ENCODE data around the gene GALNT10.

Gene GALNT10

DNA sequence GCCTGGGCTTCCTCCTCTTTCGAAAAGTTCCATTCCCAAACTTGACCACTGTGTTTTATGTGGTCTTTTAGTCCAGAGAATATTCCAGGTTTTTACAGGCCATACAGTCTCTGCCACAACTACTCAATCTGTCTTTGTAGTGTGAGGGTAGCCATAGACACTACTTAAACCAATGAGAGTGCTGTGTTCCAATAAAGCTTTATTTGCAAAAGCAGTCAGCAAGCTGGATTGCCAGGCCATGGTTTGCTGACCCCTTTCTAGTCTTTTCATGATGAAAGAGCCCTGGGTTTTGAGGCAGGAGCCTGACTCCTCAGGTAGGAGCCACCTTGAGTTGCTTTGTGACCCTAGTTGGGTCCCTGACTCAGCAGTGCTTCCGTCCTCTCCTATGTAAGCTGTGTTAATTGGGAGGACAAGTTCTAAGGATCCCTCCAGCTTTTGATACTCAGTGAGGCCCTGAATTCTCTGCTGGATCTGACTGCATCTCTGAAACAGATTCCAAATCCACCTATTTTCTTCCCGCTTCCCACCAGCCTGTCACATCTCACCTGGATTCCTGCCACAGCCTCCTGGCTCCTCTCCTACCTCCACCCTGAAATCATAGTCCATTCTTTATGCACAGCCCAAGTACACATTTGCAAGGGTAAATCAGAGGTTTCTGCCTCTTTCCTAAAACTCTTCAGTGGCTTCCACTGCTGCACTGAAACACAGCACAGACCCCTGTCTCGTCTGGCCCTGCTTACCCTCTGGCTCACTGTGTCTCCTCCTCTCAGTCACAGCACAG is 13.5 kb downstream of the GALNT10 start:
- TF ChIP-seq, protein P1, sequence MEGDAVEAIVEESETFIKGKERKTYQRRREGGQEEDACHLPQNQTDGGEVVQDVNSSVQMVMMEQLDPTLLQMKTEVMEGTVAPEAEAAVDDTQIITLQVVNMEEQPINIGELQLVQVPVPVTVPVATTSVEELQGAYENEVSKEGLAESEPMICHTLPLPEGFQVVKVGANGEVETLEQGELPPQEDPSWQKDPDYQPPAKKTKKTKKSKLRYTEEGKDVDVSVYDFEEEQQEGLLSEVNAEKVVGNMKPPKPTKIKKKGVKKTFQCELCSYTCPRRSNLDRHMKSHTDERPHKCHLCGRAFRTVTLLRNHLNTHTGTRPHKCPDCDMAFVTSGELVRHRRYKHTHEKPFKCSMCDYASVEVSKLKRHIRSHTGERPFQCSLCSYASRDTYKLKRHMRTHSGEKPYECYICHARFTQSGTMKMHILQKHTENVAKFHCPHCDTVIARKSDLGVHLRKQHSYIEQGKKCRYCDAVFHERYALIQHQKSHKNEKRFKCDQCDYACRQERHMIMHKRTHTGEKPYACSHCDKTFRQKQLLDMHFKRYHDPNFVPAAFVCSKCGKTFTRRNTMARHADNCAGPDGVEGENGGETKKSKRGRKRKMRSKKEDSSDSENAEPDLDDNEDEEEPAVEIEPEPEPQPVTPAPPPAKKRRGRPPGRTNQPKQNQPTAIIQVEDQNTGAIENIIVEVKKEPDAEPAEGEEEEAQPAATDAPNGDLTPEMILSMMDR (IDR thresholded peaks at IDR 0.05; ENCODE audit: unreplicated experiment in 3 of 3): no peak
- no peak overlapping the region for H3K27ac Mint-ChIP-seq
- no peaks in the 10 kb centered on the region for H3K9me3 Mint-ChIP-seq
- H3K27me3 Mint-ChIP-seq (ENCODE audit: low read depth): peaks cover 10% of the 10 kb centered on the region
- no peak overlapping the region for H3K4me3 Mint-ChIP-seq
- peaks cover 24% of the 10 kb centered on the region for H3K4me1 Mint-ChIP-seq
- H3K36me3 Mint-ChIP-seq (ENCODE audit: low read depth): peaks cover 14% of the 10 kb centered on the region

DNA sequence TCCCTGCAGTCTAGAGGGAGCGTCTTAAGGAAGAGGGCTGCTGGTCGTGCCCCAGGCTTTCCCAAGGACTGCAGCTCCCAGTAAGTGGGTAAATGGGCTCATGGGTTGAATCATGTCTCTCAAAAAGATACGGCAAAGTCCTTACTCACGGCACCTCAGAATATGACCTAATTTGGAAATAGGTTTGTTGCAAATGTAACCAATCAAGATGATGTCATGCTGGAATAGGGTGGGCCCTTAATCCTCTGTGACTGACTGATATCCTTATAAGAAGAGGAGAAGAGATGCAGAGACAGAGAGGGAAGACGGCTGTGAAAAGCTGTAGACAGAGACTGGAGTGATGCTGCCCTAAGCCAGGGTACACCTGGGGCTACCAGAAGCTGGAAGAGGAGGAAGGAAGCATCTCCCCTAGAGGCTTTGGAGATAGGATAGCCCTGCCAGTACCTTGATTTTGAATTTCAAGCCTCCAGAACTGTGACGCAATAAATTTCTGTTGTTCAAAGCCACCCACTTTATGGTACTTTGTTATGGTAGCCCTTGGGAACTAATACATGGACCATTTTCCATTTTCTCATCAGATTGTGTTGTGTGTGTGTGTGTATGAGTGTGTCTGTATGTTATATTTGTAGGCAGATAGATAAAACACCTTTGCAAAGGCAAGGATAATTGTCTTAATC is 15.0 kb downstream of the GALNT10 start:
- peaks cover 10% of the 10 kb centered on the region for H3K27me3 Mint-ChIP-seq (ENCODE audit: low read depth)
- H3K9me3 Mint-ChIP-seq: no peaks in the 10 kb centered on the region
- TF ChIP-seq, protein P1 (IDR thresholded peaks at IDR 0.05; ENCODE audit: unreplicated experiment in 3 of 3): no peak
- peaks cover 13% of the 10 kb centered on the region for H3K4me1 Mint-ChIP-seq
- no peak overlapping the region for H3K4me3 Mint-ChIP-seq
- H3K36me3 Mint-ChIP-seq (ENCODE audit: low read depth): peaks cover 20% of the 10 kb centered on the region
- H3K27ac Mint-ChIP-seq: no peak overlapping the region

DNA sequence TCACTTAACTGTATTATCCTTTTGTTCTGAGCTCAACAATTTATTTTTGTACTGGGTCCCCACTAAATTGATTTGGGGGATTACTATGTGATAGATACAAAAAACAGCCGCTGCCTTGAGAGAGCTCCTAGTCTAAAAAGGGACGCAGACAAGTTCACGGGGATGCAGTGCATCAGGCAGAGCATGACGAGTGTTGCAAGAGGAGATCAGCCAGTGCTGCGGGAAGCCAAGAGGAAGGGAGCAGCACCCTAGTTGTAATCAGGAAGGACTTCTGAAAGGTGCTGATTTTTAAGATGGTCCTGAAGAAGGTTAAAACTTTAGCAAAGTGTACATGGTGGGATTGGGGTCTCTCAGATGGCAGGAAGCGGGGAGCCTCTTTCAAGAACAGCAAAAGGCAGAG is 15.8 kb downstream of the GALNT10 start:
- no peak overlapping the region for H3K4me3 Mint-ChIP-seq
- H3K4me1 Mint-ChIP-seq: peaks cover 11% of the 10 kb centered on the region
- peaks cover 20% of the 10 kb centered on the region for H3K36me3 Mint-ChIP-seq (ENCODE audit: low read depth)
- TF ChIP-seq, protein P1 (IDR thresholded peaks at IDR 0.05; ENCODE audit: unreplicated experiment in 3 of 3): no peak
- no peaks in the 10 kb centered on the region for H3K9me3 Mint-ChIP-seq
- no peak overlapping the region for H3K27ac Mint-ChIP-seq
- H3K27me3 Mint-ChIP-seq (ENCODE audit: low read depth): peaks cover 10% of the 10 kb centered on the region

DNA sequence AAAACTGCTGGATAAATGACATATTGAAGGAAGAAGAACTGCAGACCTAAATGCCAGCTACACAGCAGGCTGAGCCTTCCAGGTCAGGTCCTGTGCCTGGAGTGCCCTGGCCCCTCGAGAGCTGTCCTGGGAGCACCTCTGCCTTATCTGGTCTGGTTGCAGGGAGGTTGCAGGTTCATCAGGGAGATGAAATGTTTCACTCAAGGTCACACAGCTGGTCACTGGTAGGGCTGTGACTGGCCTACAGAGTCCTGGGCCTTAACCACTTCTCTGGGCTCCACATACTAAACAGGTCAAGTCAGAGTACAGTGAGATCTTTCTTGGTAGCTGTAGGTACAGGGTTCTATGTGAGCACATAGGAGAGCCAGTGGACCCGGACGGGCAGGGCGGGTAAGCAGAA is 16.7 kb downstream of the GALNT10 start:
- Mint-ChIP-seq H3K36me3 (ENCODE audit: low read depth) (peaks cover 20% of the 10 kb centered on the region), H3K27me3 (ENCODE audit: low read depth) (peaks cover 10% of the 10 kb centered on the region), H3K9me3 (no peaks in the 10 kb centered on the region), H3K27ac (no peak overlapping the region), H3K4me3 (no peak overlapping the region), H3K4me1 (peaks cover 11% of the 10 kb centered on the region)
- TF ChIP-seq, protein P1 (IDR thresholded peaks at IDR 0.05; ENCODE audit: unreplicated experiment in 3 of 3): no peak

DNA sequence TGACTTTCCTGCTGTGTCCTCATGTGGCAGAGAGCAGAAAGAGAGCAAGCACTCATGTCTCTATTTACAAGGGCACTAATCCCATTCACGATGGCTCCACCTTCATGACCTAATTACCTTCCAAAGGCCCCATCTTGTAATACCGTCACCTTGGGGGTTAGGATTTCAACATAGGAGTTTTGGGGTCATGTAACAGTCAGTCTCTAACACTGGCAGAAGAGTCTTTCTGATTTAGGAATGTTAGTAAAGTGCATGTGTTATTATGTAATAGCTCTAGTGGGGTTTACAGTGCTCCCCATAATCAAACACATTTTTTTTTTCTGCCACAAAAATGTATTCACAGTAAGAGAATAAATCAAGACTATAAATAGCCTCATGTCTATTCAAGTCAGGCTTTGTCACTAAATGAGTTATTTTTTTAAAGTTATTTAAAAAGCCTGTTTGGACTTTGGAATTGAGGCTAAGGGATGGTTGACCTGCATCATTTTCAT is 19.1 kb downstream of the GALNT10 start:
- H3K36me3 Mint-ChIP-seq (ENCODE audit: low read depth): peaks cover 15% of the 10 kb centered on the region
- peaks cover 7% of the 10 kb centered on the region for H3K27me3 Mint-ChIP-seq (ENCODE audit: low read depth)
- H3K9me3 Mint-ChIP-seq: no peaks in the 10 kb centered on the region
- H3K4me1 Mint-ChIP-seq: peaks cover 5% of the 10 kb centered on the region
- H3K4me3 Mint-ChIP-seq: no peak overlapping the region
- TF ChIP-seq, protein P1 (IDR thresholded peaks at IDR 0.05; ENCODE audit: unreplicated experiment in 3 of 3): no peak
- no peak overlapping the region for H3K27ac Mint-ChIP-seq
